Endothelial cell of umbilical vein (primary cell): ENCODE measurements around the gene RASL12. TPM values are rescaled to one million over a fixed set of nuclear protein-coding genes. Genes with fewer than 3 reads are reported as not detected.

Experiments used
- BruUV-seq: library from RNA; stranded (reverse); fragments of 400-500 nt; replicated peaks from 2 replicates; lab custom pipeline; 2021; lab: Mats Ljungman, UMichigan
- CTCF ChIA-PET: fragments of 300-600, 350-600 bp; sonication (Branson Sonifier 250); formaldehyde crosslinking; loops from one replicate; lab custom pipeline; 2021; ENCODE audit warnings: antibody characterized with exemption, inconsistent platforms; lab: Charles Lee
- POLR2A ChIA-PET: fragments of 300-600, 350-600 bp; sonication (Branson Sonifier 250); formaldehyde crosslinking; loops from one replicate; lab custom pipeline; 2021; ENCODE audit warnings: antibody characterized with exemption, inconsistent platforms; lab: Charles Lee
- DNase-seq: peaks from one replicate; pipeline ENCODE4 v3.0.0-alpha.2; 2011; ENCODE audit warnings: low read depth, low spot score
- FAIRE-seq: peaks from 2 replicates; lab custom pipeline; 2011; peaks lifted over from hg19 to GRCh38; lab: Jason Lieb, UNC
- H2AFZ ChIP-seq: 2 replicates; pipeline ENCODE4 v1.6.0; 2012; ENCODE audit warnings: low read depth, low read length, control low read depth, inconsistent platforms
- H3K27ac ChIP-seq: 2 replicates; pipeline ENCODE4 v1.5.1; 2011; ENCODE audit warnings: low read depth, mild to moderate bottlenecking, control low read depth, low read length, moderate library complexity; ENCODE audit not compliant: insufficient read depth
- H3K27me3 ChIP-seq, 2 experiments: 2 replicates each; pipeline versions ENCODE4 v1.6.0 to v1.6.1; 2011; ENCODE audit warnings: low read length in 2 of 2, mixed read lengths in 1 of 2; ENCODE audit not compliant: control insufficient read depth in 2 of 2, insufficient read depth in 2 of 2
- H3K36me3 ChIP-seq, 2 experiments: 2 replicates in 1 of 2; 3 replicates in 1 of 2; pipeline ENCODE4 v1.5.1; 2011; ENCODE audit warnings: low read length in 2 of 2, mild to moderate bottlenecking in 1 of 2, moderate library complexity in 1 of 2; ENCODE audit not compliant: control insufficient read depth in 2 of 2, insufficient read depth in 2 of 2; ENCODE audit errors: extremely low read depth in 1 of 2
- H3K4me1 ChIP-seq: 3 replicates; pipeline ENCODE4 v1.5.1; 2011; ENCODE audit warnings: mild to moderate bottlenecking, low read length; ENCODE audit not compliant: control insufficient read depth, insufficient read depth; ENCODE audit errors: extremely low read depth
- H3K4me2 ChIP-seq: 2 replicates; pipeline ENCODE4 v1.6.1; 2011; ENCODE audit warnings: low read length, control low read depth, mixed read lengths; ENCODE audit not compliant: insufficient read depth
- H3K4me3 ChIP-seq, 3 experiments: fragments of 200-600 bp in 1 of 3; sonication (generic), shearing (Covaris generic) in 1 of 3; replicated peaks in 1 of 3; 2 replicates each; pipeline ENCODE4 v1.5.1; 2011 to 2016; ENCODE audit warnings: control low read depth in 3 of 3, low read length in 3 of 3, mild to moderate bottlenecking in 2 of 3, inconsistent platforms in 1 of 3, low read depth in 1 of 3, moderate library complexity in 1 of 3; ENCODE audit not compliant: insufficient read depth in 1 of 3
- H3K79me2 ChIP-seq: 2 replicates; pipeline ENCODE4 v1.6.0; 2012; ENCODE audit warnings: low read length, inconsistent platforms; ENCODE audit not compliant: control insufficient read depth, insufficient read depth
- H3K9ac ChIP-seq: replicated peaks from 2 replicates; pipeline ENCODE3; 2011; ENCODE audit warnings: low read length, control low read depth; ENCODE audit not compliant: insufficient read depth; ENCODE audit errors: extremely low read depth
- H3K9me1 ChIP-seq: replicated peaks from 3 replicates; pipeline ENCODE4 v1.6.0; 2011; ENCODE audit warnings: mild to moderate bottlenecking, low read length; ENCODE audit not compliant: control insufficient read depth, insufficient read depth; ENCODE audit errors: extremely low read depth
- H3K9me3 ChIP-seq: replicated peaks from 2 replicates; pipeline ENCODE4 v1.5.1; 2012; ENCODE audit warnings: low read length, inconsistent platforms; ENCODE audit not compliant: control insufficient read depth, insufficient read depth
- H4K20me1 ChIP-seq: replicated peaks from 2 replicates; pipeline ENCODE3; 2011; ENCODE audit warnings: mild to moderate bottlenecking, low read length; ENCODE audit not compliant: control insufficient read depth, insufficient read depth; ENCODE audit errors: extremely low read depth
- CTCF ChIP-seq, 2 donors: IDR thresholded peaks; 1 replicate in 1 of 2; 2 replicates in 1 of 2; pipeline ENCODE4 v1.5.1; 2011; ENCODE audit warnings: low read length in 2 of 2, mild to moderate bottlenecking in 2 of 2, moderate library complexity in 2 of 2, control low read depth in 1 of 2, inconsistent platforms in 1 of 2, low read depth in 1 of 2; ENCODE audit not compliant: insufficient read depth in 1 of 2; ENCODE audit errors: extremely low read depth in 1 of 2
- EZH2 ChIP-seq: IDR thresholded peaks from 2 replicates; pipeline ENCODE4 v1.6.1; 2012; ENCODE audit warnings: borderline replicate concordance, low read depth, mild to moderate bottlenecking, moderate library complexity, low read length, inconsistent platforms; ENCODE audit not compliant: severe bottlenecking
- FOS ChIP-seq: IDR thresholded peaks from 2 replicates; pipeline ENCODE4 v1.6.1; 2011; ENCODE audit warnings: mild to moderate bottlenecking, low read length, moderate library complexity, borderline replicate concordance; ENCODE audit not compliant: insufficient read depth
- GATA2 ChIP-seq: IDR thresholded peaks from 2 replicates; pipeline ENCODE4 v1.7.0; 2011; ENCODE audit warnings: low read depth, mild to moderate bottlenecking, moderate library complexity, mixed read lengths, low read length; ENCODE audit not compliant: insufficient read length, insufficient read depth
- JUN ChIP-seq: IDR thresholded peaks from 2 replicates; pipeline ENCODE4 v1.6.1; 2011; ENCODE audit warnings: borderline replicate concordance, low read depth; ENCODE audit not compliant: insufficient read length, insufficient read depth
- MAX ChIP-seq: IDR thresholded peaks from 2 replicates; pipeline ENCODE4 v1.6.1; 2011; ENCODE audit not compliant: insufficient read depth, insufficient read length
- MYC ChIP-seq: IDR thresholded peaks from one replicate; pipeline ENCODE4 v1.6.1; 2011; ENCODE audit warnings: mild to moderate bottlenecking, low read depth, low read length
- POLR2A ChIP-seq: IDR thresholded peaks from 2 replicates; pipeline ENCODE4 v1.6.1; 2012; ENCODE audit warnings: low read depth, mild to moderate bottlenecking, control low read depth, low read length
- POLR2AphosphoS5 ChIP-seq: IDR thresholded peaks from 2 replicates; pipeline ENCODE4 v1.6.1; 2012; ENCODE audit warnings: low read depth, mild to moderate bottlenecking, control low read depth, low read length, moderate library complexity; ENCODE audit not compliant: insufficient read depth
- dilution Hi-C: fragments of 300-500 bp; cut with MboI; formaldehyde crosslinking; loops from one replicate; pipeline ENCODE4 v1.15.0; 2019; ENCODE audit warnings: low sequenced_read_pairs; ENCODE audit not compliant: extremely low pct_ligation_motif_present
- intact Hi-C: fragments of 100-400 bp; cut with micrococcal nuclease; formaldehyde crosslinking; loops from one replicate; pipeline ENCODE4 v1.10.0; 2022
- polyA plus RNA-seq, 4 experiments: library from polyadenylated mRNA; depleted of rRNA in 3 of 4; stranded (reverse) in 3 of 4; unstranded in 1 of 4; fragments of >200 nt; gene quantifications; 2 replicates each; pipeline versions ENCODE4 v1.2.1 to v1.2.3, GENCODE V29; 2011 to 2012; ENCODE audit warnings: missing spikeins in 1 of 4
- total RNA-seq: library from RNA; stranded (reverse); gene quantifications from 2 replicates; pipeline ENCODE4 v1.2.3, GENCODE V29; 2021

RASL12 gene
- total and polyA plus RNA-seq, 2 donors (not counting 3 experiments of a cell fraction or from before 2014, with no cell fraction given), result not detected

GRCh38 chr15:65042776-65043327 is 24.9 kb downstream of the RASL12 start:
- Histone ChIP-seq H4K20me1 (no peaks in the 10 kb centered on the region), H2AFZ (peak overlapping the region; percentile 16), H3K79me2 (no peaks in the 10 kb centered on the region), H3K4me2 (no peak overlapping the region), H3K4me1 (no peaks in the 10 kb centered on the region), H3K9ac (no peak overlapping the region), H3K9me3 (no peaks in the 10 kb centered on the region), H3K36me3 (no peaks in the 10 kb centered on the region), H3K27me3 (no peaks in the 10 kb centered on the region), H3K27ac (no peak overlapping the region), H3K4me3 (no peak overlapping the region), H3K9me1 (no peaks in the 10 kb centered on the region)
- FAIRE-seq (peak; percentile 59), DNase-seq (no peak)
- ChIA-PET POLR2A (no interaction called here), CTCF (interaction anchor here (0.7 to 2.4 kb wide), 14 partner anchors 8 to 255 kb away, joined by 3 to 16 read pairs (median 4); no protein-coding TSS in a partner anchor)
- BruUV-seq, result no TSS peak
- intact Hi-C loops, result no loop called here
- TF ChIP-seq GATA2, result no peak
- no peak for TF ChIP-seq EZH2
- TF ChIP-seq MYC, result no peak
- no peak for TF ChIP-seq POLR2A
- no peak for TF ChIP-seq MAX
- no peak for TF ChIP-seq JUN
- no peak for TF ChIP-seq CTCF (IDR thresholded peaks at IDR 0.05; ENCODE audit: extremely low read depth in 1 of 2, insufficient read depth in 1 of 2, low read depth in 1 of 2, low read length in 2 of 2)
- TF ChIP-seq POLR2AphosphoS5, result no peak
- TF ChIP-seq FOS, result no peak
- dilution Hi-C loops, result no loop called here
